Sigmoid colon (tissue), 7 donors: ENCODE data around the gene TMEM106C. TPM values are rescaled to one million over a fixed set of nuclear protein-coding genes. Genes with fewer than 3 reads are reported as not detected.

Source experiments
- DNase-seq: peaks from one replicate; pipeline ENCODE4 v3.0.0-alpha.2; 2019
- H3K27ac ChIP-seq, 4 donors: fragments of 200-600 bp; sonication (generic); one replicate each; pipeline ENCODE4 v1.5.1; 2016 to 2019; ENCODE audit warnings: mild to moderate bottlenecking in 1 of 4
- H3K27me3 ChIP-seq, 3 donors: fragments of 200-600 bp; sonication (generic); one replicate each; pipeline ENCODE4 v1.5.1; 2019; ENCODE audit warnings: mild to moderate bottlenecking in 1 of 3
- H3K36me3 ChIP-seq, 4 donors: fragments of 200-600 bp; sonication (generic); one replicate each; pipeline ENCODE4 v1.5.1; 2016 to 2019
- H3K4me1 ChIP-seq, 4 donors: fragments of 200-600 bp; sonication (generic); one replicate each; pipeline ENCODE4 v1.5.1; 2017 to 2019
- H3K4me3 ChIP-seq, 4 donors: fragments of 200-600 bp; sonication (generic); one replicate each; pipeline ENCODE4 v1.5.1; 2017 to 2019; ENCODE audit warnings: mild to moderate bottlenecking in 2 of 4, moderate library complexity in 1 of 4
- H3K9me3 ChIP-seq, 4 donors: fragments of 200-600 bp in 3 of 4; sonication (generic) in 3 of 4; one replicate each; pipeline versions ENCODE4 v1.5.1 to v1.6.1; 2013 to 2019
- CTCF ChIP-seq, 4 experiments: fragments of 450-650 bp in 3 of 4; fragments of 200-600 bp in 1 of 4; IDR thresholded peaks; one replicate each; pipeline ENCODE4 v1.5.1; 2016 to 2019; ENCODE audit warnings: antibody characterized with exemption in 4 of 4, mild to moderate bottlenecking in 3 of 4, moderate library complexity in 2 of 4
- EP300 ChIP-seq, 4 donors: sonication (generic); formaldehyde crosslinking; IDR thresholded peaks; one replicate each; pipeline ENCODE4 v1.6.1; 2017; ENCODE audit warnings: antibody characterized with exemption in 4 of 4
- POLR2A ChIP-seq, 2 donors: fragments of 450-650 bp; IDR thresholded peaks; one replicate each; pipeline ENCODE4 v1.6.1; 2016; ENCODE audit warnings: antibody characterized with exemption in 2 of 2, mild to moderate bottlenecking in 2 of 2, moderate library complexity in 2 of 2
- POLR2AphosphoS5 ChIP-seq, 4 donors: sonication (generic); formaldehyde crosslinking; IDR thresholded peaks; one replicate each; pipeline ENCODE4 v1.6.1; 2017; ENCODE audit warnings: antibody characterized with exemption in 4 of 4
- WGBS, 2 donors: extraction: QIAGEN DNeasy Blood & Tissue Kit; methylation state at CpG; one replicate each; pipeline ENCODE4 v1.1.7; 2013; 5-methylcytosine and 5-hydroxymethylcytosine counted together
- intact Hi-C: fragments of 100-400 bp; cut with DNase I; formaldehyde crosslinking; loops from one replicate; pipeline ENCODE4 v1.15.1; 2023
- polyA plus RNA-seq, 3 donors: library from polyadenylated mRNA; stranded (reverse); fragments of 200-250 nt; gene quantifications; one replicate each; pipeline ENCODE4 v1.2.3, GENCODE V29; 2013
- total RNA-seq, 4 donors: library from RNA; depleted of rRNA; stranded (reverse); fragments of >200 nt; gene quantifications; one replicate each; pipeline ENCODE4 v1.1.0, GENCODE V29; 2016
- donor health status: healthy with polysubstance abuse.
- donor health status: Bipolar disorder and iron deficiency.
- donor health status: healthy.

The TMEM106C gene
- total and polyA plus RNA-seq, 7 donors, result 46.2 to 199 (median 122) TPM

GRCh38 chr12:47977772-47978597 lies 14.6 kb downstream of the TMEM106C start:
- WGBS, 2 donors, result 87 to 90% methylated on average over 18 of the region's 18 CpGs
- Histone ChIP-seq H3K27me3 (no peaks in the 10 kb centered on the region), H3K4me1 (no peaks in the 10 kb centered on the region), H3K4me3 (no peak overlapping the region), H3K9me3 (no peaks in the 10 kb centered on the region), H3K27ac (no peak overlapping the region), H3K36me3 (no peaks in the 10 kb centered on the region)
- TF ChIP-seq EP300 (IDR thresholded peaks at IDR 0.05) (no peak), CTCF (IDR thresholded peaks at IDR 0.05) (no peak), POLR2A (IDR thresholded peaks at IDR 0.05) (no peak), POLR2AphosphoS5 (IDR thresholded peaks at IDR 0.05) (no peak)
- intact Hi-C loops, result no loop called here
- DNase-seq, result peak; percentile 60

GRCh38 chr12:47978598-47978873 lies 15.1 kb downstream of the TMEM106C start:
- no peak for DNase-seq
- no peaks in the 10 kb centered on the region for H3K27me3 ChIP-seq
- H3K4me1 ChIP-seq, result no peaks in the 10 kb centered on the region
- no peaks in the 10 kb centered on the region for H3K36me3 ChIP-seq
- intact Hi-C loops, result no loop called here
- no peak overlapping the region for H3K4me3 ChIP-seq
- WGBS, 2 donors, result 89 to 90% methylated on average over 7 of the region's 7 CpGs
- H3K9me3 ChIP-seq, result no peaks in the 10 kb centered on the region
- H3K27ac ChIP-seq, result no peak overlapping the region
- TF ChIP-seq POLR2AphosphoS5 (IDR thresholded peaks at IDR 0.05), result no peak

GRCh38 chr12:47979166-47979565 lies 15.8 kb downstream of the TMEM106C start:
- H3K27me3 ChIP-seq, result no peaks in the 10 kb centered on the region
- no peak for DNase-seq
- intact Hi-C loops, result no loop called here
- H3K4me3 ChIP-seq, result no peak overlapping the region
- no peak overlapping the region for H3K27ac ChIP-seq
- H3K9me3 ChIP-seq, result no peaks in the 10 kb centered on the region
- TF ChIP-seq CTCF (IDR thresholded peaks at IDR 0.05) (no peak), POLR2AphosphoS5 (IDR thresholded peaks at IDR 0.05) (no peak), POLR2A (IDR thresholded peaks at IDR 0.05) (no peak), EP300 (IDR thresholded peaks at IDR 0.05) (no peak)
- no peaks in the 10 kb centered on the region for H3K4me1 ChIP-seq
- H3K36me3 ChIP-seq, result no peaks in the 10 kb centered on the region
- 91 to 92% methylated on average over 5 of the region's 5 CpGs for WGBS, 2 donors

- intact Hi-C loops, result no loop called here
- no peak for DNase-seq
Observed at GRCh38 chr12:47979686-47980085, 16.3 kb downstream of the TMEM106C start.

GRCh38 chr12:47980197-47980596 lies 16.8 kb downstream of the TMEM106C start:
- H3K36me3 ChIP-seq, result no peaks in the 10 kb centered on the region
- H3K4me1 ChIP-seq, result no peaks in the 10 kb centered on the region
- H3K27ac ChIP-seq, result no peak overlapping the region
- H3K9me3 ChIP-seq, result no peaks in the 10 kb centered on the region
- no peak for TF ChIP-seq CTCF (IDR thresholded peaks at IDR 0.05)
- TF ChIP-seq POLR2AphosphoS5 (IDR thresholded peaks at IDR 0.05), result no peak
- TF ChIP-seq POLR2A (IDR thresholded peaks at IDR 0.05), result no peak
- TF ChIP-seq EP300 (IDR thresholded peaks at IDR 0.05), result no peak
- WGBS, 2 donors, result 94% methylated on average over 7 of the region's 7 CpGs
- DNase-seq, result no peak
- no peaks in the 10 kb centered on the region for H3K27me3 ChIP-seq
- H3K4me3 ChIP-seq, result no peak overlapping the region
- intact Hi-C loops, result no loop called here

More at GRCh38 chr12:47979686-47980085, 16.3 kb downstream of the TMEM106C start:
- WGBS, 2 donors, result 89 to 91% methylated on average over 11 of the region's 11 CpGs
- Histone ChIP-seq H3K36me3 (no peaks in the 10 kb centered on the region), H3K27ac (no peak overlapping the region), H3K4me1 (no peaks in the 10 kb centered on the region), H3K27me3 (no peaks in the 10 kb centered on the region), H3K9me3 (no peaks in the 10 kb centered on the region), H3K4me3 (no peak overlapping the region)
- TF ChIP-seq POLR2A (IDR thresholded peaks at IDR 0.05) (no peak), EP300 (IDR thresholded peaks at IDR 0.05) (no peak), CTCF (IDR thresholded peaks at IDR 0.05) (no peak), POLR2AphosphoS5 (IDR thresholded peaks at IDR 0.05) (no peak)
